AG20443 (cell line): Measurements from ENCODE around the gene COQ5.
"Not testable (repeated sequence)": the region's sequence is repeated elsewhere in the genome, so short reads cannot be mapped to it uniquely, and the experiment has no call there.

ENCODE experiments used
- DNase-seq: peaks from one replicate; pipeline ENCODE4 v3.0.0; 2012; ENCODE audit warnings: low spot score, mixed read lengths

Gene COQ5

GRCh38 chr12:120529641-120530417 is 871 bp upstream of the COQ5 start:
- DNase-seq, result peak; percentile 55

GRCh38 chr12:120522568-120522967 is 6.4 kb downstream of the COQ5 start:
- no peak for DNase-seq

GRCh38 chr12:120519324-120519723 is 9.6 kb downstream of the COQ5 start:
- not testable (repeated sequence) for DNase-seq

GRCh38 chr12:120515496-120515895 is 13.5 kb downstream of the COQ5 start:
- DNase-seq, result no peak

GRCh38 chr12:120514002-120514401 is 15.0 kb downstream of the COQ5 start:
- no peak for DNase-seq

GRCh38 chr12:120508537-120508936 is 20.4 kb downstream of the COQ5 start:
- DNase-seq, result no peak

- no peak for DNase-seq
These were observed 24.4 kb downstream of the COQ5 start for GRCh38 chr12:120504587-120504986.

GRCh38 chr12:120500581-120500980 is 28.4 kb downstream of the COQ5 start:
- no peak for DNase-seq

- DNase-seq, result no peak
These were observed 30.0 kb downstream of the COQ5 start for GRCh38 chr12:120498870-120499515.

GRCh38 chr12:120497524-120498150 is 31.3 kb downstream of the COQ5 start:
- peak; percentile 33 for DNase-seq

- DNase-seq, result peak; percentile 75
These were observed 32.3 kb downstream of the COQ5 start for GRCh38 chr12:120496413-120497340.

GRCh38 chr12:120495731-120496412 is 33.1 kb downstream of the COQ5 start, which contains the start of gene DYNLL1:
Gene DYNLL1, plus strand, starts transcription at chr12:120496113. Its CDS starts 309 bp downstream, at chr12:120496422.
- peak; percentile 99 for DNase-seq

- no peak for DNase-seq
These were observed 33.7 kb downstream of the COQ5 start for GRCh38 chr12:120495186-120495730.

- no peak for DNase-seq
These were observed 38.0 kb downstream of the COQ5 start for GRCh38 chr12:120490833-120491512.

GRCh38 chr12:120490325-120490724 is 38.6 kb downstream of the COQ5 start:
- no peak for DNase-seq

GRCh38 chr12:120489018-120489417 is 39.9 kb downstream of the COQ5 start:
- no peak for DNase-seq

GRCh38 chr12:120488057-120488640 is 40.8 kb downstream of the COQ5 start:
- DNase-seq, result no peak

GRCh38 chr12:120487552-120487951 is 41.4 kb downstream of the COQ5 start:
- DNase-seq, result not testable (repeated sequence)

- no peak for DNase-seq
These were observed 42.7 kb downstream of the COQ5 start for GRCh38 chr12:120485961-120486881.
